ENCODE data around the gene ERC2.

The ERC2 gene

DNA sequence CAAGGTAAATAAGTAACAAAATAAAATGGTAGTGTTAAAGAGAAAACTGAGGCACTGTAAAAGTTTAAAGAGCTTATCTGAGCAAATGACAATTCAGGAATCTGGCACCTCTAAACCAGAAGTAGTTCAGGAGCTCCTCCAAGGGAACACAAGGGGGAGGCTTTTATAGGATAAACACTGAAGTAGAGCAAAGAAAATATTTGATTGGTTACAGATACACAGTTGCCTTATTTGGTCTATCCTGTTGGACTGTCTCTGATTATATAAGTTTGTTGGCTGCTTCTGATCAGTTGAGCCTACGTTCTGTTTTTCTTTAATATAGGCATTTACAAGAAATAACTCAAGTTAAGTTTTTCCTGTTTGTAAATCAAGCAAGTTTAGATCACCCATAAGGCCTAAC is 146.9 kb downstream of the ERC2 start:
- Histone ChIP-seq H3K27ac (no peak overlapping the region), H3K27me3 (ENCODE audit: insufficient read depth, low read depth, severe bottlenecking) (no peaks in the 10 kb centered on the region), H3K4me3 (ENCODE audit: low read depth, low read length) (no peak overlapping the region), H3K9me3 (ENCODE audit: severe bottlenecking) (no peaks in the 10 kb centered on the region), H3K36me3 (no peaks in the 10 kb centered on the region)
- DNase-seq, result no peak
- TF ChIP-seq, protein P1, sequence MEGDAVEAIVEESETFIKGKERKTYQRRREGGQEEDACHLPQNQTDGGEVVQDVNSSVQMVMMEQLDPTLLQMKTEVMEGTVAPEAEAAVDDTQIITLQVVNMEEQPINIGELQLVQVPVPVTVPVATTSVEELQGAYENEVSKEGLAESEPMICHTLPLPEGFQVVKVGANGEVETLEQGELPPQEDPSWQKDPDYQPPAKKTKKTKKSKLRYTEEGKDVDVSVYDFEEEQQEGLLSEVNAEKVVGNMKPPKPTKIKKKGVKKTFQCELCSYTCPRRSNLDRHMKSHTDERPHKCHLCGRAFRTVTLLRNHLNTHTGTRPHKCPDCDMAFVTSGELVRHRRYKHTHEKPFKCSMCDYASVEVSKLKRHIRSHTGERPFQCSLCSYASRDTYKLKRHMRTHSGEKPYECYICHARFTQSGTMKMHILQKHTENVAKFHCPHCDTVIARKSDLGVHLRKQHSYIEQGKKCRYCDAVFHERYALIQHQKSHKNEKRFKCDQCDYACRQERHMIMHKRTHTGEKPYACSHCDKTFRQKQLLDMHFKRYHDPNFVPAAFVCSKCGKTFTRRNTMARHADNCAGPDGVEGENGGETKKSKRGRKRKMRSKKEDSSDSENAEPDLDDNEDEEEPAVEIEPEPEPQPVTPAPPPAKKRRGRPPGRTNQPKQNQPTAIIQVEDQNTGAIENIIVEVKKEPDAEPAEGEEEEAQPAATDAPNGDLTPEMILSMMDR (IDR thresholded peaks at IDR 0.05; ENCODE audit: low read depth, low read length), result no peak

GRCh38 chr3:56320883-56321282 is 147.4 kb downstream of the ERC2 start:
- H3K27me3 ChIP-seq (ENCODE audit: insufficient read depth, low read depth, severe bottlenecking), result no peaks in the 10 kb centered on the region
- no peaks in the 10 kb centered on the region for H3K36me3 ChIP-seq
- H3K9me3 ChIP-seq (ENCODE audit: severe bottlenecking), result no peaks in the 10 kb centered on the region
- no peak overlapping the region for H3K4me3 ChIP-seq (ENCODE audit: low read depth, low read length)
- TF ChIP-seq, protein P1 (IDR thresholded peaks at IDR 0.05; ENCODE audit: low read depth, low read length), result no peak
- no peak overlapping the region for H3K27ac ChIP-seq
- DNase-seq, result peak; percentile 31

- H3K36me3 ChIP-seq, result no peaks in the 10 kb centered on the region
- no peaks in the 10 kb centered on the region for H3K27me3 ChIP-seq (ENCODE audit: insufficient read depth, low read depth, severe bottlenecking)
- no peaks in the 10 kb centered on the region for H3K9me3 ChIP-seq (ENCODE audit: severe bottlenecking)
- TF ChIP-seq, protein P1 (IDR thresholded peaks at IDR 0.05; ENCODE audit: low read depth, low read length), result no peak
- H3K4me3 ChIP-seq (ENCODE audit: low read depth, low read length), result no peak overlapping the region
- no peak for DNase-seq
- H3K27ac ChIP-seq, result no peak overlapping the region
Observed at GRCh38 chr3:56318891-56319290, 149.4 kb downstream of the ERC2 start.

GRCh38 chr3:56316944-56317343 is 151.3 kb downstream of the ERC2 start:
- H3K27ac ChIP-seq, result no peak overlapping the region
- H3K9me3 ChIP-seq (ENCODE audit: severe bottlenecking), result no peaks in the 10 kb centered on the region
- no peak for DNase-seq

DNA sequence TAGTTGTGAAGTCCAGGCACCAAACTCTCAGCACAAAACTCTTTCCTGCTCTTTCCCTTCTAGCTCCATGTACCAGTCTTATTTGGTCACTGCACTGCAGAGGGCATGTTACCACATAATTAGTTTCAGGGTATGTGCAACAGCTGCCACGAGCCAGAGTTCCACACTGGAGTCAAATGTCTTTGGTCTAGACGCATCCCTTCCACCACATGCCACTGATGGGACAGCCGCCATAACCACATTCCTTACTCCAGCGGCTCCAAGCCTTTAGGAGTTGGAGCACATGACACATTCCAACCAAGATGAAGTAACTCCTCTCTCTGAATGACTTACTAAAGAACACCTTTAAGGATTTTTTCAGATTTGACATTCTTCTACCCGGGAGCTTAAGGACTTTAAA is 153.4 kb downstream of the ERC2 start:
- Histone ChIP-seq H3K36me3 (no peaks in the 10 kb centered on the region), H3K27ac (no peak overlapping the region), H3K9me3 (ENCODE audit: severe bottlenecking) (no peaks in the 10 kb centered on the region), H3K4me3 (ENCODE audit: low read depth, low read length) (no peak overlapping the region), H3K27me3 (ENCODE audit: insufficient read depth, low read depth, severe bottlenecking) (no peaks in the 10 kb centered on the region)
- DNase-seq, result no peak
- TF ChIP-seq, protein P1 (IDR thresholded peaks at IDR 0.05; ENCODE audit: low read depth, low read length), result no peak

More at GRCh38 chr3:56316944-56317343, 151.3 kb downstream of the ERC2 start:
- TF ChIP-seq, protein P1 (IDR thresholded peaks at IDR 0.05; ENCODE audit: low read depth, low read length), result no peak
- no peaks in the 10 kb centered on the region for H3K36me3 ChIP-seq
- H3K27me3 ChIP-seq (ENCODE audit: insufficient read depth, low read depth, severe bottlenecking), result no peaks in the 10 kb centered on the region
- H3K4me3 ChIP-seq (ENCODE audit: low read depth, low read length), result no peak overlapping the region

GRCh38 chr3:56309465-56309864 is 158.8 kb downstream of the ERC2 start:
- TF ChIP-seq, protein P1 (IDR thresholded peaks at IDR 0.05; ENCODE audit: low read depth, low read length), result no peak
- no peak overlapping the region for H3K4me3 ChIP-seq (ENCODE audit: low read depth, low read length)

More at GRCh38 chr3:56309465-56309864, 158.8 kb downstream of the ERC2 start:
- Histone ChIP-seq H3K9me3 (ENCODE audit: severe bottlenecking) (no peaks in the 10 kb centered on the region), H3K27me3 (ENCODE audit: insufficient read depth, low read depth, severe bottlenecking) (no peaks in the 10 kb centered on the region), H3K27ac (no peak overlapping the region), H3K36me3 (no peaks in the 10 kb centered on the region)
- DNase-seq, result no peak

All from WERI-Rb-1 (cell line).